Iris pigment epithelial cell (primary cell): ENCODE results near the gene SLC6A18.
"Not testable (repeated sequence)": the region's sequence is repeated elsewhere in the genome, so short reads cannot be mapped to it uniquely, and the experiment has no call there.

Source experiments
- DNase-seq: peaks from one replicate; pipeline ENCODE4 v3.0.0-alpha.2; 2011; ENCODE audit warnings: low read depth

SLC6A18 gene

GRCh38 chr5:1254196-1254595 is 29.0 kb downstream of the SLC6A18 start:
- no peak for DNase-seq

DNA sequence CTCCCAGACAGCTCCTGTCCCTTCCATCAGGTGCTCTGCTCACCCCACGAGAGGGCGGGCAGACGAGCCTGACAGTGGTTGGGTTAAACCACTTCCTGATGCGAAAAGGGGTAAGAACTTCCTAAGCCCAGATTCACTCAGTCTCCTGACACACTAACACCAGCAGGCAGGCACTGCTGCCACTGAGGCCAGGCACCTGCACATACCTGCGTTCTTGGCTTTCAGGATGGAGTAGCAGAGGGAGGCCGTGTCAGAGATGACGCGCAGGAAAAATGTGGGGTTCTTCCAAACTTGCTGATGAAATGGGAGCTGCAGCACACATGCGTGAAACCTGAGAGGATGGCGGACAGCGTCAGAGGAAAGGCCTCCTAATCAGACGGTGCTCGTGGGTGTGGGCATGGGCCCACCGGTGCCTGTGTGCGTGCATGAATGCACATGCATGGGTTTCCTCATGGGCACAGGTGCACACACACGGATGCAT is 29.9 kb downstream of the SLC6A18 start:
- no peak for DNase-seq

DNA sequence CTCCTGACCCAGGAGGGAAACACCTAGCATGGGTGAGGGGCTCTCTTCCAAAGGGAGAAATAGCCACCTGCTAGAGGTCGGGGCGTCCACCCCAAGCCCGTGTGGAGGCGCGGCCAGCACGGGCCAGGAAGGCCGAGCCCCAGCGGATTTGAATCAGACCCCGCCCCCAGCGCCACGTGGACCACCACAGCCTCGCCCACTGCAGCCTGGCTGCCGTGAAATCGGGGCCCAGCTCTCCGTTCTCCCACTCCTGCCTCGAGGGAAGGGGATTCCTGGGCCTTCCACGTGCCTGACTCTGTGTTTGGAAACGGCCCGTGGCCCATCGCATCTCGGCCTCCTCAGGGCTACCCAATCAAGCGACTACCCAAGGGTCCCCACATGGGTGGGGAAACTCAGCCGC is 31.6 kb downstream of the SLC6A18 start:
- DNase-seq = no peak

DNA sequence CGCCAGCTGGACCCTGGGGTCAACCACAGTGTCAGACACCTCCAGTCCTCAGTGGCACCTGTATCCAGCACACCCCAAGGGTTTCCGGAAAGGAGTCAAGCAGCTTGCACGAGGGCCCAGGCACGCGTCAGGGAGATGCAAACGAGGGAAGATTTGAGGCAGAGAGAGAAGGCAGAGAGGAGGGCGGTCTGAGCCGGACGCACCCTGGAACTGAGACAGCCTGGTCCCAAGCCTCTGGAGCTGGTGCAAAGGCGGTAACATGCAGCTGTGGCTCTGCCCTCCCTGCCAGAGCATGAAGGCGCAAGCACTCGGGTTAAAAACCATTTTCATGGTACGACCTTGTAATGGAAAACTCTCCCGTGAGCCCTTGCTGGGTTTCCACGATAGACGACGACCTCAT is 32.2 kb downstream of the SLC6A18 start:
- DNase-seq = no peak

GRCh38 chr5:1257841-1258240 is 32.7 kb downstream of the SLC6A18 start:
- no peak for DNase-seq

GRCh38 chr5:1259806-1260480 is 34.8 kb downstream of the SLC6A18 start:
- no peak for DNase-seq

- DNase-seq = no peak
Observed at GRCh38 chr5:1261643-1262042, 36.5 kb downstream of the SLC6A18 start.

GRCh38 chr5:1262381-1262780 is 37.2 kb downstream of the SLC6A18 start:
- peak; percentile 20 for DNase-seq

GRCh38 chr5:1264211-1264610 is 39.0 kb downstream of the SLC6A18 start:
- no peak for DNase-seq

DNA sequence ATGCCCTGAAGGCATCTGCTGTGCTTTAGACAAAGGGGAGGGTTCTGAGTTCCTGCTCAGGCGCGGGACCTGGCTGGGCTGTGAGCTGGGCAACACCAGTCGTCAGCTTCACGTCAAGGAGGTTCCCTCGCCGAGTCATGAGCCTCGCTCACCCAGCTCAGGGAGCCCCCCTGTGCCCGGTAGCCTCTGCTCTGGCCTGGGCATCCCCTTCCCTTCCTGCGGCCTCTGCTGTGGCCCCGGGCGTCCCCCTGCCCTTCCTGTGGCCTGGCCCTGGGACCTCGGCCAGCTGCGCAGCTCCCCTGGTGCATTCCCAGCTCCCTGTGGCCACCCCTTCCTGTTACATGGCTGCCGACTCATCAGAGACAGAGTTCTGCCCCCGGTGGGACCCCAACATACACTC is 39.8 kb downstream of the SLC6A18 start:
- DNase-seq = no peak

- DNase-seq = no peak
Observed at GRCh38 chr5:1265461-1266455, 40.6 kb downstream of the SLC6A18 start.

DNA sequence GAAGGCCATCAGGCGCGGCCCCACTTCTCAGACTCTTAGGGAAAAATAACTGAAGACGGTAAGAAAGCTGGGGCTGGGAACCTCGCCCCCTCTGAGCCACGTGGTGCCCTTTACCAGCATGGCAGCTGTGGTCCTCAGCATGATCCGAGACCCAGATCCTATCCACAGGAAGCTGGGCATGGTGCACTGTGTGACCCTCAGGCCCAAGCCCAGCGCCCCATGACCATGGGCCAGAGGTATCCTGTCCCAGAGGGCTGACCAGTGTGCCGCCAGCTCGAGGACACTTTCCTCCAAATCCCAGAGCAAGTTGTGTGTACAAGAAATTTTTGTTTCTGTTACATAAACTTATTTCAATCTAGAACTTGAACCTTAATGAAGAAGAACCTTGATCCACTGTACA is 41.6 kb downstream of the SLC6A18 start:
- DNase-seq = no peak

- not testable (repeated sequence) for DNase-seq
Observed at GRCh38 chr5:1267464-1267863, 42.3 kb downstream of the SLC6A18 start.

GRCh38 chr5:1268056-1268455 is 42.9 kb downstream of the SLC6A18 start:
- no peak for DNase-seq

GRCh38 chr5:1268666-1269065 is 43.5 kb downstream of the SLC6A18 start:
- DNase-seq = no peak

DNA sequence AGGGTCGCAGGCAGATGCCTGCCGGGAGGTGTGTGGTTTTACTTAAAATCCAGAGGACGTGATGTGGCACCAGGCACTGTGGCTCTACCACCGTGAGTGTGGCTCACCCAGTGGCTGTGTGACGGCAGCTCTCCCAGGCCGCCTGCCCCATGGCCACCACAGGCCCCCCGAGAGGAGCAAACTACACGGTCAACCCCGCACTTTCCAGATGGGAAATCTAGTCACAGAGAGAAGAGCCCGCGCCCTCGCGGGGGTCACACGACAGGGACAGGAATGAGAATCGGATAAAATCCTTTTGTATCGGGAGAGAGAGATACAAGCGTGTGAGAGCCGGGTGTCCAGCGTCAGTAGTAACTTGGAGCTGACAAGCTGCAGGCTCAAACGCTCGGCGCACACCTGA is 45.2 kb downstream of the SLC6A18 start:
- no peak for DNase-seq

DNA sequence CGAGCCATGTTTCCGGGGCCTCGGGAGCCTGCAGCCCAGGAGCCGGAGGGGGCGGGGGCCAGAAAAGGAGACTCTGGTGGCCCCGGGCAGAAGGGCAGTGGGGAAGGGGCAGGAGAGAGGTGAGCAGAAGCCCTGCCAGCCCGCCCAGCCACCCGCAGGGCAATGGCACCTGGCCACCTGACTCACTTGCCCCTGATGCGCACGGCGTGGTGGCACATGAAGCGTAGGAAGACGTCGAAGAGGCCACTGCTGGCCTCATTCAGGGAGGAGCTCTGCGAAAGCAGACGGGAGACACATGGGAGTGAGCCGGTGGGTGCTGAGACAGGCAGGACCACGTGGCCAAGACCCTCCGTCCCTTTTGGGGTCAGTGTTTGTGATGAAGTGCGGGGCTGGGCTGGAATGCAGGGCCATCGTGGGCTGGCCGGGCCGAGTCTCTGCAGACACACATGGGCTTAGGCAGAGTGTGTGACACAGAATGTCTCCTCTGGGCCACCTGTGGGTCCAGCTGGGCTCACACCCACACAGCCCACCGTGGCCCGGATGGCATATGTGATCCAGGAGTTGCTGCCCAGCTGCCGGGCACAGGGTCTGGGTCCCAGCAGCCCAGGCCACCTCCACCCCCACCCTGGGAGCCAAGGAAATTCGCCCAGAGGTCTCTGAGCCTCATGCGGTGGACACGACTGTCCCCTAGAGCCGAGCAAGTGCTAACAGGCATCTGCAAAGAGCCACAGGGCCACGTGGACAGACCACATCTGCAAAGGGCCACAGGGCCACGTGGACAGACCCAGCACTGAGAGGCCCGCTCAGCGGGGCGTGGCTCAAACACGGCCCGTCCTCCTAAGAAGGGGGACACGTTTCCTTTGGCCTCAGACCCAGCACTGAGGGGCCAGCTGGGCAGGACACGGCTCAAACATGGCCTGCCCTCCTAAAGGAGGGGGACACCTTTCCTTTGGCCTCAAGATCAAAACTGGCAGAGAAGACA is 46.0 kb downstream of the SLC6A18 start:
- no peak for DNase-seq

GRCh38 chr5:1272201-1272600 is 47.0 kb downstream of the SLC6A18 start:
- DNase-seq = no peak

DNA sequence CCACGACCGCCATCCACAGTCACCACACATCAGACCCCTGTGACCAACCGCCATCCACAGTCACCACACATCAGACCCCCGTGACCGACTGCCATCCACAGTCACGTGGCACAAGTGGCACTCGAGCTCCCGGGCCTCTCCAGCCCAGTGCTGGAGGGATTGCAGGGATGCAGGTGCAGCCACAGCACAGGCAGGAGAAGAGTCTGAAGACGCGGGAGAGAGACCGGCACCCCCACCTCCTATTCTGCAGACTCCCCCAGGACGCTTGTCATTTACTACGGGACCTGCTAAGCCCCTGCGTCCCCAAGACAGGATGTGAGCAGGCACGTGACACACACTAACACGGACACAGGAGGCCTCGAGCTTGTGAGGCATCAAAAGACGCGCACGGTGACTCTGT is 48.6 kb downstream of the SLC6A18 start:
- no peak for DNase-seq

GRCh38 chr5:1274471-1274870 is 49.3 kb downstream of the SLC6A18 start:
- no peak for DNase-seq

DNA sequence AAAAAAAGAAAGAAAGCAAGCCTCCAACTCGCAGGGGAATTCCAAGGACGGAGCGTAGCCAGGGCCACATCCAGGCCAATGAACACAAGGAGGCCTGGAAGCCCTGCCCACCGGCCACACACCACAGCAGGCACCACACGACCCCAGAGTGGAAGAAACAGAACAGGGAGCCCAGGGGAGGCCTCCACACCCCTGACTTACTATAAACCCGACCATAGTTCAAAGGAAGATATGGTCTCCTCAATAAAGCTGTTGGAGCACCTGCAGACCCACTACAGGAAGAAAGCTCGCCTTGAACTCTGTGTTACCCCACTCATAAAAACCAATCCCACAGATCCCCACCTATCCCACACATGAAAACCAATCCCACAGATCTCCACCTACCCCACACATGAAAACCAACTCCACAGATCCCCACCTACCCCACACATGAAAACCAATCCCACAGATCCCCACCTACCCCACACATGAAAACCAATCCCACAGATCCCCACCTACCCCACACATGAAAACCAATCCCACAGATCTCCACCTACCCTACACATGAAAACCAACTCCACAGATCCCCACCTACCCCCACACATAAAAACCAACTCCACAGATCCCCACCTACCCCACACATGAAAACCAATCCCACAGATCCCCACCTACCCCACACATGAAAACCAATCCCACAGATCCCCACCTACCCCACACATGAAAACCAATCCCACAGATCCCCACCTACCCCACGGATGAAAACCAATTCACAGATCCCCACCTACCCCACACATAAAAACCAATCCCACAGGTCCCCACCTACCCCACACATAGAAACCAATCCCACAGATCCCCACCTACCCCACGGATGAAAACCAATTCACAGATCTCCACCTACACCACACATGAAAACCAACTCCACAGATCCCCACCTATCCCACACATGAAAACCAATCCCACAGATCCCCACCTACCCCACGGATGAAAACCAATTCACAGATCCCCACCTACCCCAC is 50.5 kb downstream of the SLC6A18 start:
- not testable (repeated sequence) for DNase-seq
